ENCODE data around the gene SLC44A1.

GRCh38 chr9:105479846-105480245, 235.4 kb downstream of the SLC44A1 start:
- TF ChIP-seq SMC3 (IDR thresholded peaks at IDR 0.05; ENCODE audit: low read depth, low read length): no peak
- TF ChIP-seq EP300 (IDR thresholded peaks at IDR 0.05; ENCODE audit: borderline replicate concordance in 1 of 2, low read depth in 1 of 2, low read length in 1 of 2): no peak
- no peak for TF ChIP-seq CTCF (IDR thresholded peaks at IDR 0.05)
- TF ChIP-seq RAD21 (IDR thresholded peaks at IDR 0.05; ENCODE audit: low read length): no peak
- no peak for TF ChIP-seq CHD2 (IDR thresholded peaks at IDR 0.05; ENCODE audit: low read length, partially characterized antibody)
- TF ChIP-seq USF1 (IDR thresholded peaks at IDR 0.05; ENCODE audit: borderline replicate concordance, low read depth): no peak
- no peak for TF ChIP-seq SIN3A (IDR thresholded peaks at IDR 0.05; ENCODE audit: borderline replicate concordance, low read depth, low read length)
- TF ChIP-seq RFX5 (IDR thresholded peaks at IDR 0.05; ENCODE audit: low read length): no peak
- no peak for TF ChIP-seq GATA2 (CRISPR knock-in tag; IDR thresholded peaks at IDR 0.05)
- no peak for TF ChIP-seq NFIC (IDR thresholded peaks at IDR 0.05; ENCODE audit: borderline replicate concordance)
- no peak for TF ChIP-seq MXI1 (IDR thresholded peaks at IDR 0.05; ENCODE audit: low read depth, low read length)
- no peak for TF ChIP-seq FOXJ3 (CRISPR knock-in tag; IDR thresholded peaks at IDR 0.05)
